A549 (cell line): ENCODE data around the gene HIPK3. TPM values are rescaled to one million over a fixed set of nuclear protein-coding genes. Genes with fewer than 3 reads are reported as not detected.

ENCODE experiments used
- ATAC-seq, 2 experiments: fragments of 200-7000 bp in 1 of 2; fragments of >200 bp in 1 of 2; cut with Nextera tagmentation in 1 of 2; cut with Tn5 transposase in 1 of 2; 3 replicates each; pipeline versions ENCODE4 v1.8.0 to v1.9.1; 2018 to 2020; ENCODE audit warnings: mild to moderate bottlenecking in 1 of 2, moderate library complexity in 1 of 2
- CTCF ChIA-PET: fragments of 300-600 bp; sonication (Branson Sonifier 250); formaldehyde crosslinking; extraction: SDS; loops from one replicate; lab custom pipeline; 2021; ENCODE audit warnings: antibody characterized with exemption, inconsistent platforms; lab: Yijun Ruan, JAX
- POLR2A ChIA-PET: fragments of 350-600 bp; formaldehyde crosslinking; extraction: SDS; loops from one replicate; lab custom pipeline; 2021; ENCODE audit warnings: antibody characterized with exemption, inconsistent platforms; lab: Yijun Ruan, JAX
- DNase-seq, 2 experiments: peaks; one replicate each; pipeline versions ENCODE4 v3.0.0 to v3.0.0-alpha.2; 2011 to 2016; ENCODE audit warnings: low read depth in 1 of 2, low spot score in 1 of 2
- FAIRE-seq: peaks from 2 replicates; lab custom pipeline; 2011; peaks lifted over from hg19 to GRCh38; lab: Jason Lieb, UNC
- H3K27ac ChIP-seq, 2 experiments: fragments of >200 bp; sonication (Bioruptor Twin); formaldehyde crosslinking; 3 replicates each; pipeline ENCODE4 v1.5.1; 2016 to 2017
- H3K4me1 ChIP-seq: fragments of >200 bp; sonication (Bioruptor Twin); formaldehyde crosslinking; 3 replicates; pipeline ENCODE4 v1.6.1; 2016
- H3K4me2 ChIP-seq: fragments of >200 bp; sonication (Bioruptor Twin); formaldehyde crosslinking; 3 replicates; pipeline ENCODE4 v1.6.1; 2016
- H3K4me3 ChIP-seq: fragments of >200 bp; sonication (Bioruptor Twin); formaldehyde crosslinking; 3 replicates; pipeline ENCODE4 v1.5.1; 2016
- H3K9me3 ChIP-seq: fragments of >200 bp; sonication (Bioruptor Twin); formaldehyde crosslinking; 3 replicates; pipeline ENCODE4 v1.6.1; 2016
- CBX2 ChIP-seq: fragments of 200-600 bp; sonication (generic); IDR thresholded peaks from 2 replicates; pipeline ENCODE4 v1.6.1; 2016; ENCODE audit warnings: low read depth, mild to moderate bottlenecking, borderline replicate concordance
- CEBPB ChIP-seq, 2 experiments: fragments of >200 bp in 1 of 2; sonication (Bioruptor Twin) in 1 of 2; formaldehyde crosslinking in 1 of 2; IDR thresholded peaks; 2 replicates each; pipeline ENCODE4 v1.6.1; 2012 to 2016
- E2F6 ChIP-seq: IDR thresholded peaks from 2 replicates; pipeline ENCODE4 v1.6.1; 2012; ENCODE audit warnings: low read depth, borderline replicate concordance
- EHMT2 ChIP-seq: fragments of 200-600 bp; sonication (generic); IDR thresholded peaks from 2 replicates; pipeline ENCODE4 v1.6.1; 2016; ENCODE audit warnings: antibody characterized with exemption, low read depth, mild to moderate bottlenecking, moderate library complexity
- ELK1 ChIP-seq: fragments of 150-350 bp; IDR thresholded peaks from 2 replicates; pipeline ENCODE4 v1.6.1; 2014; ENCODE audit warnings: low read depth, mild to moderate bottlenecking, low read length
- FOSL2 ChIP-seq, 2 experiments: fragments of 450-650 bp in 1 of 2; fragments of >200 bp in 1 of 2; sonication (Bioruptor Twin) in 1 of 2; formaldehyde crosslinking; IDR thresholded peaks; 2 replicates each; pipeline versions ENCODE4 v1.5.0 to v1.6.1; 2016 to 2020; ENCODE audit warnings: mild to moderate bottlenecking in 1 of 2, moderate library complexity in 1 of 2
- FOXS1 ChIP-seq: fragments of 250-450 bp; sonication (Bioruptor Pico); IDR thresholded peaks from 2 replicates; pipeline ENCODE4 v1.5.0; 2020; ENCODE audit warnings: mild to moderate bottlenecking, moderate library complexity
- GATA3 ChIP-seq: IDR thresholded peaks from 2 replicates; pipeline ENCODE4 v1.6.1; 2012; ENCODE audit warnings: borderline replicate concordance
- HES2 ChIP-seq: fragments of >200 bp; sonication (Bioruptor Twin); formaldehyde crosslinking; IDR thresholded peaks from 2 replicates; pipeline ENCODE4 v1.6.1; 2016
- HMGXB4 ChIP-seq: fragments of 250-450 bp; sonication (Bioruptor Pico); IDR thresholded peaks from 2 replicates; pipeline ENCODE4 v1.5.0; 2021; ENCODE audit warnings: mild to moderate bottlenecking, moderate library complexity, borderline replicate concordance
- HOXB5 ChIP-seq: fragments of 250-450 bp; sonication (Bioruptor Pico); IDR thresholded peaks from 2 replicates; pipeline ENCODE4 v1.5.0; 2020; ENCODE audit warnings: mild to moderate bottlenecking, moderate library complexity
- JUN ChIP-seq, 2 experiments: fragments of >200 bp; sonication (Bioruptor Twin); formaldehyde crosslinking; IDR thresholded peaks; 2 replicates in 1 of 2; 3 replicates in 1 of 2; pipeline ENCODE4 v1.6.1; 2016 to 2017
- MAFK ChIP-seq: fragments of 450-650 bp; IDR thresholded peaks from 2 replicates; pipeline ENCODE4 v1.6.1; 2014; ENCODE audit not compliant: partially characterized antibody
- MYC ChIP-seq: IDR thresholded peaks from 2 replicates; pipeline ENCODE4 v1.6.1; 2012; ENCODE audit warnings: mild to moderate bottlenecking, inconsistent platforms, low read length, improper control_type of control experiment, borderline replicate concordance
- NFE2L2 ChIP-seq: fragments of 150-350 bp; conservative IDR thresholded peaks from 2 replicates; pipeline ENCODE4 v1.6.1; 2014; ENCODE audit warnings: low read length
- PBX3 ChIP-seq: IDR thresholded peaks from 2 replicates; pipeline ENCODE4 v1.6.1; 2012
- POLR2A ChIP-seq: IDR thresholded peaks from 2 replicates; pipeline ENCODE4 v1.6.1; 2012; ENCODE audit warnings: mild to moderate bottlenecking, low read length
- REST ChIP-seq: fragments of 200-600 bp; sonication (generic); IDR thresholded peaks from 2 replicates; pipeline ENCODE4 v1.6.1; 2016; ENCODE audit warnings: antibody characterized with exemption, mild to moderate bottlenecking, moderate library complexity
- RFX5 ChIP-seq: fragments of 450-650 bp; IDR thresholded peaks from 2 replicates; pipeline ENCODE4 v1.7.1; 2014; ENCODE audit warnings: antibody characterized with exemption, mild to moderate bottlenecking, moderate library complexity
- SREBF2 ChIP-seq: fragments of 450-650 bp; IDR thresholded peaks from 2 replicates; pipeline ENCODE4 v1.6.1; 2014; ENCODE audit warnings: mild to moderate bottlenecking, moderate library complexity
- TP53 ChIP-seq: fragments of 250-450 bp; sonication (Bioruptor Pico); IDR thresholded peaks from 2 replicates; pipeline ENCODE4 v1.5.0; 2021; ENCODE audit warnings: mild to moderate bottlenecking, moderate library complexity
- ZC3H11A ChIP-seq: fragments of 450-650 bp; IDR thresholded peaks from 2 replicates; pipeline ENCODE4 v1.6.1; 2014; ENCODE audit warnings: antibody characterized with exemption, mild to moderate bottlenecking
- ZFP36 ChIP-seq: fragments of 450-650 bp; IDR thresholded peaks from 2 replicates; pipeline ENCODE4 v1.6.1; 2014; ENCODE audit warnings: borderline replicate concordance; ENCODE audit not compliant: partially characterized antibody
- ZSCAN20 ChIP-seq: fragments of 250-450 bp; sonication (Bioruptor Pico); IDR thresholded peaks from 2 replicates; pipeline ENCODE4 v1.8.0; 2022; ENCODE audit warnings: mild to moderate bottlenecking, moderate library complexity
- WGBS: methylation state at CpG from one replicate; pipeline ENCODE4 v1.1.6; 2017; ENCODE audit errors: missing lambda C conversion rate; 5-methylcytosine and 5-hydroxymethylcytosine counted together
- polyA plus RNA-seq, 4 experiments: library from polyadenylated mRNA; depleted of rRNA in 3 of 4; stranded (reverse); fragments of >200 nt; fragmentation: RNase III in 1 of 4; extraction: RNeasy Plus Mini Kit Qiagen cat#74134 plus additional on column Dnase treatment in 1 of 4; gene quantifications; 2 replicates in 3 of 4; 3 replicates in 1 of 4; pipeline ENCODE4 v1.2.3, GENCODE V29; 2011 to 2017

HIPK3 gene
- polyA plus RNA-seq, 2 of the 4 experiments (the other 2 are of a cell fraction), result 15.1 to 31.6 TPM

GRCh38 chr11:33222052-33222750 is 35.0 kb upstream of the HIPK3 start:
- FAIRE-seq, result no peak

GRCh38 chr11:33225371-33225770 is 31.8 kb upstream of the HIPK3 start:
- TF ChIP-seq TP53 (CRISPR knock-in tag), result no peak
- TF ChIP-seq PBX3, result no peak
- TF ChIP-seq SREBF2, result no peak
- no peak overlapping the region for H3K4me3 ChIP-seq
- no peaks in the 10 kb centered on the region for H3K9me3 ChIP-seq
- FAIRE-seq (no peak), ATAC-seq (no peak), DNase-seq (no peak)
- H3K27ac ChIP-seq, result no peak overlapping the region
- no peak overlapping the region for H3K4me2 ChIP-seq
- ChIA-PET CTCF (interaction anchor here (0.7 kb wide), 1 partner anchor 30 kb away, joined by 3 read pairs; no protein-coding TSS in a partner anchor), POLR2A (interaction anchor here (0.6 kb wide), 1 partner anchor 1261 kb away, joined by 3 read pairs; no protein-coding TSS in a partner anchor)
- no peaks in the 10 kb centered on the region for H3K4me1 ChIP-seq

More at GRCh38 chr11:33222052-33222750, 35.0 kb upstream of the HIPK3 start:
- no peak for TF ChIP-seq MAFK
- no peak for TF ChIP-seq POLR2A
- no peak for TF ChIP-seq E2F6
- TF ChIP-seq RFX5, result no peak
- TF ChIP-seq CBX2, result no peak
- no peak for TF ChIP-seq ELK1
- no peak for TF ChIP-seq EHMT2
- no peak for TF ChIP-seq ZC3H11A
- no peak for TF ChIP-seq GATA3
- TF ChIP-seq ZSCAN20 (CRISPR knock-in tag), result no peak
- no peak for TF ChIP-seq REST
- TF ChIP-seq, all 56 proteins: peak for 0
- no peak for ATAC-seq
- 73% methylated on average over 7 of the region's 7 CpGs for WGBS
- CTCF ChIA-PET, result interaction anchor here (0.9 kb wide), 1 partner anchor 57 kb away, joined by 3 read pairs; no protein-coding TSS in a partner anchor
- no peak for DNase-seq
- Histone ChIP-seq H3K4me2 (no peak overlapping the region), H3K4me1 (no peaks in the 10 kb centered on the region), H3K27ac (no peak overlapping the region), H3K4me3 (no peak overlapping the region), H3K9me3 (no peaks in the 10 kb centered on the region)
- POLR2A ChIA-PET, result no interaction called here

- POLR2A ChIA-PET, result no interaction called here
- CTCF ChIA-PET, result no interaction called here
- no peaks in the 10 kb centered on the region for H3K9me3 ChIP-seq
- 75% methylated on average over 2 of the region's 2 CpGs for WGBS
- H3K4me1 ChIP-seq, result no peaks in the 10 kb centered on the region
- no peak overlapping the region for H3K4me3 ChIP-seq
- no peak overlapping the region for H3K27ac ChIP-seq
- no peak for ATAC-seq
- no peak for DNase-seq
- FAIRE-seq, result no peak
- H3K4me2 ChIP-seq, result no peak overlapping the region
- TF ChIP-seq HMGXB4 (CRISPR knock-in tag) (no peak), MYC (no peak), FOXS1 (CRISPR knock-in tag) (no peak), NFE2L2 (no peak), ZSCAN20 (CRISPR knock-in tag) (no peak), EHMT2 (no peak), HOXB5 (CRISPR knock-in tag) (no peak), JUN (IDR thresholded peaks at IDR 0.05) (no peak), ZFP36 (no peak), HES2 (no peak), FOSL2 (IDR thresholded peaks at IDR 0.05) (no peak), FOSL2 (CRISPR knock-in tag; IDR thresholded peaks at IDR 0.05) (no peak), CEBPB (IDR thresholded peaks at IDR 0.05) (no peak)
Measured at GRCh38 chr11:33227578-33228261, 29.5 kb upstream of the HIPK3 start.
